K562 (cell line): Measurements from ENCODE around the gene IFT81.

Experiments
- CREM ChIP-seq: IDR thresholded peaks from 2 replicates; pipeline ENCODE4 v1.6.1; 2014; ENCODE audit warnings: antibody characterized with exemption, low read depth
- EZH2 ChIP-seq: IDR thresholded peaks from 2 replicates; pipeline ENCODE4 v1.6.1; 2012; ENCODE audit warnings: low read depth, mild to moderate bottlenecking, inconsistent platforms, low read length, borderline replicate concordance
- KAT2B ChIP-seq: IDR thresholded peaks from one replicate; pipeline ENCODE4 v1.6.1; 2012; ENCODE audit warnings: low read depth, mild to moderate bottlenecking, control low read depth, inconsistent platforms, low read length, moderate library complexity
- POLR3A ChIP-seq: IDR thresholded peaks from 2 replicates; pipeline ENCODE4 v1.6.1; 2011; ENCODE audit warnings: borderline replicate concordance, mild to moderate bottlenecking, moderate library complexity; ENCODE audit not compliant: insufficient read length, insufficient read depth; ENCODE audit errors: extremely low read depth
- SIN3B ChIP-seq: fragments of 450-650 bp; IDR thresholded peaks from 2 replicates; pipeline ENCODE4 v1.6.1; 2017; ENCODE audit warnings: low read depth, mild to moderate bottlenecking, moderate library complexity
- ZNF384 ChIP-seq: IDR thresholded peaks from 2 replicates; pipeline ENCODE4 v1.6.1; 2012; ENCODE audit warnings: low read depth, low read length, improper control_type of control experiment
- TF ChIP-seq, protein P1 (sequence below), 3 experiments: IDR thresholded peaks in 2 of 3; conservative IDR thresholded peaks in 1 of 3; 2 replicates each; pipeline ENCODE4 v1.5.1; 2011 to 2012; ENCODE audit warnings: low read length in 3 of 3, mild to moderate bottlenecking in 3 of 3, control low read depth in 2 of 3, improper control_type of control experiment in 1 of 3, inconsistent platforms in 1 of 3, low read depth in 1 of 3, mixed read lengths in 1 of 3, moderate library complexity in 1 of 3; ENCODE audit not compliant: insufficient read depth in 2 of 3

DNA sequence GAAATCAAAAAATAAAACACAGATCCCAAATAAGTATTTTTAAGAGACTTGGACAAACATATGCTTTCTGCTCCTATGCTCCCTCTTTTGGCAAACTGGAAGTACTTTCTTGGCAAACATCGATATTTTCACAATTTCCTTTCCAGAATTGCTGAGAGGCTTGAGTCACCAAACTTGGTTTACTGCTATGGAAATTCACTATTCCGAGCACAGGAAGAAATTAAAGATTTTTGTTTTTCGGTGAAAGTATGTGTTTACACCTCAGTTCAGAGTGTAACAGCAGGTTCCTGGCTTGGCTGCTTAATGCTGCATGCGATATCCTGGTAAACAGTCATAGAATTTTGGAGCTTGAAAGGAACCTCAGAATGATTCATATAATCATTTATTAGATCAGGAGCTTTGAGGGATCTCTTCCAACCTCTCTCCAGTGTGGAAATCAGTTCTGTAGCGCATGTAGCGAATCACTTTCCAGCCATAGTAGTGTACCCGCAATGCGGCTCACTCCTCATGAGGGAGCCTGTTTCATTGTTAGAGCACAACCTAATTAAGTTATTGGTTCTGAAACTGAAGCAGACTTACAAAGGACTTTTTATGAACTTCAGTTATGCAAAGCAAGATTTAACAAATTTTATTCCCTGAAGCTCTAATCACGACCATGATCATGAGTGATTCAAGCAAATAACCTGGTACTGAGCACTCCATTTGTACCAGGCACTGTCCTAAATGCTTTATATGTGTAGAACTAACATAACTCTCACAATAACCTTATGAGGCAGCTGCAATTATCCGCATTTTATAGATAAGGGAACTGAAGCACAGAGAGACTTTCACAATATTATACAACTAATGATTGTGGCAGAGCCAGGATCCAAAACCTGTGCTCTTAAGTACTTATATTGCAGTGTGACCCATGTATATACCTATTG is 100.5 kb downstream of the IFT81 start:
- no peak for TF ChIP-seq SIN3B
- no peak for TF ChIP-seq CREM
- no peak for TF ChIP-seq ZNF384
- TF ChIP-seq KAT2B = no peak
- no peak for TF ChIP-seq POLR3A
- TF ChIP-seq, protein P1, sequence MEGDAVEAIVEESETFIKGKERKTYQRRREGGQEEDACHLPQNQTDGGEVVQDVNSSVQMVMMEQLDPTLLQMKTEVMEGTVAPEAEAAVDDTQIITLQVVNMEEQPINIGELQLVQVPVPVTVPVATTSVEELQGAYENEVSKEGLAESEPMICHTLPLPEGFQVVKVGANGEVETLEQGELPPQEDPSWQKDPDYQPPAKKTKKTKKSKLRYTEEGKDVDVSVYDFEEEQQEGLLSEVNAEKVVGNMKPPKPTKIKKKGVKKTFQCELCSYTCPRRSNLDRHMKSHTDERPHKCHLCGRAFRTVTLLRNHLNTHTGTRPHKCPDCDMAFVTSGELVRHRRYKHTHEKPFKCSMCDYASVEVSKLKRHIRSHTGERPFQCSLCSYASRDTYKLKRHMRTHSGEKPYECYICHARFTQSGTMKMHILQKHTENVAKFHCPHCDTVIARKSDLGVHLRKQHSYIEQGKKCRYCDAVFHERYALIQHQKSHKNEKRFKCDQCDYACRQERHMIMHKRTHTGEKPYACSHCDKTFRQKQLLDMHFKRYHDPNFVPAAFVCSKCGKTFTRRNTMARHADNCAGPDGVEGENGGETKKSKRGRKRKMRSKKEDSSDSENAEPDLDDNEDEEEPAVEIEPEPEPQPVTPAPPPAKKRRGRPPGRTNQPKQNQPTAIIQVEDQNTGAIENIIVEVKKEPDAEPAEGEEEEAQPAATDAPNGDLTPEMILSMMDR (IDR thresholded peaks at IDR 0.05 in 2 of 3, conservative IDR thresholded peaks at IDR 0.05 in 1 of 3; ENCODE audit: insufficient read depth in 2 of 3, low read depth in 1 of 3, low read length in 3 of 3) = peak; percentile 41 to 61 (median 55); a peak in 5 of 6 replicates
- no peak for TF ChIP-seq EZH2
